Inflammatory macrophage treated with lipopolysaccharide for 1 hour (primary cell): ENCODE results near the gene AKAP3.
A peak's percentile ranks its signal among the peaks of the same experiment; 100 is the strongest.

Experiments
- DNase-seq, 2 donors: peaks; one replicate each; pipeline ENCODE4 v3.0.0-alpha.2; 2020 to 2022

The AKAP3 gene

GRCh38 chr12:4648501-4649357, at the start of gene AKAP3, which contains the start of gene NDUFA9:
Gene AKAP3, minus strand, starts transcription at chr12:4649051. Its CDS starts 10,855 bp downstream, at chr12:4638196.
Gene NDUFA9, plus strand, starts transcription at chr12:4649114. Its CDS starts 13 bp downstream, at chr12:4649127.
- DNase-seq, result peak; percentile 78 to 86

GRCh38 chr12:4690760-4691159, 41.9 kb upstream of the AKAP3 start:
- no peak for DNase-seq

DNA sequence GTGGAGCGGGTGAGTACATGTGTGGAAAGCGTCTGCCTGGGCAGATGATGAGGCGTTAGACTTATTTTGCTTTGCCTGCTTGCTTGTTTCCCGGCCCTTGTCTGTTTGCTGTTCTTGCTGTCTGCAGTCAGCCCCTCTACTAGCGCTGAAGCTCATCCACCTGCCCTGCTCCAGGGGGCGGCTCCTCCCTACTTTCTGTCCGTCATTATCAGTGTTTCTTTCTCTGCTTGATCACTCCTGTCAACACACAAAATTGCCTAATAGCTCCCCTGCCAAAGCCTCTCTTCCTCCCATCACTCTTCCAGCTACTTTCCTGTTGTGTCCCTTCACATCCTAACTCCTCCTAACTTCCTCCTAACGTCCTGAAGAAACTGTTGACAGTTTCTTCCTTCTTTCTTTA, 36.5 kb upstream of the AKAP3 start:
- no peak for DNase-seq

GRCh38 chr12:4681732-4682131, 32.9 kb upstream of the AKAP3 start:
- no peak for DNase-seq

GRCh38 chr12:4679711-4680110, 30.9 kb upstream of the AKAP3 start:
- DNase-seq, result no peak

DNA sequence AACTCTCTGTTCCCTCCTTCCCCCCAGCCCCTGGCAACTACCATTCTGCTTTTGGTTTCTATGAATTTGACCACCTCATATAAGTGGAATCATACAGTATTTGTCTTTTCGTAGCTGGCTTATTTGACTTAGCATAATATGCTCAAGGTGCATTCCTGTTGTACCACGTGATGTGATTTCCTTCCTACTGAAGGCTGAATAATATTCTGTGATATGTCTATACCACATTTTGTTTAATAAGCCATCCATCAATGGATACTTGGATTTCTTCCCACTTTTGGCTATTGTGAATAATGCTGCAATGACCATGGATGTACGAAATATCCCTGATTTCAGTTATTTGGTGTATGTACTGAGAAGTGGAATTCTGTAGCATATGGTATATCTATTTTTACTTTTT, 16.4 kb upstream of the AKAP3 start:
- no peak for DNase-seq

DNA sequence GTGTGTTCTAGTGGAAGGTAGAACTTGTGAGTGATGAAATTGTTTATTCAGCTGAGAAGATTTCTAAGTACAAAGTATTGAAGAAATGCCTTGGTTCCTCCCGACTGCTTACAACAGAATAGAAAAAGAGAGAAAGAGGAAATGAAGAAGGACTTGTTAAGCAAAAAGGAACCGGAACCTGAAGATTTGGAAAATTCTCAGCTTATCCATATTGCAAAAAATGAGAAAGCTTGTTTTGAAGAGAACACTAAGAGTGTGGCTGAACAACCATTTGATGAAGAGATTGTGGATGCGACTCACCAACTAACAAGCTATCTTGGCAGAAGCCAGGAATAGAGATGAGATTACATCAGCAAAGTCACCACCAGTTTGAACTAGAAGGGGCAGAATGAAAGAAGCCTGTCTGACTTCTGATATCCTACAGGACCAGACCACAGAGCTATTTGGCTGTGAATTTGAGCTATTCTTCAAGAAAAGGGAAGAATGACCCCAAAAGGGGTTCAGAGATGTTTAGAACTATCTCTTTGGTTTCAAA, 15.2 kb upstream of the AKAP3 start:
- DNase-seq, result peak in 1 of 2 donors; percentile 24

DNA sequence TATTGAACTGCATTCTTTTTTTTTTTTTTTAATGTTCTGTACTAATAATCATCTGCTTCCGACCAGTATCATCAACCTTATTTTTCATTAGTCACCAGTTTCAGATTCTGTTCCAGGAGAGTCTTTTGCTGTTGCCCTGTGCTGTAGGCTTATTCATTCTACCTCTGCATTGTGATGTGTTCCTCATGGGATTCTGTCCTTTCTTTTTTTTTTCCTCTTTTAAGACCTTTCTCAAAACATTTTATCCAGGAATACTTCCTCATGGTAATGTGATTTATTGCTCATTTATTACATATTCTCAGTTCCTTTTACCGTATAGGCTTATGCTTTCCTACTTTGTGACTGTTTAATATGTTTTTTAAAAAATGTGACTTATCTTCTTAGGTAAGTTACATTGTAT, 4.8 kb upstream of the AKAP3 start:
- peak in 1 of 2 donors; percentile 7 for DNase-seq

GRCh38 chr12:4653257-4653656, 4.4 kb upstream of the AKAP3 start:
- no peak for DNase-seq

DNA sequence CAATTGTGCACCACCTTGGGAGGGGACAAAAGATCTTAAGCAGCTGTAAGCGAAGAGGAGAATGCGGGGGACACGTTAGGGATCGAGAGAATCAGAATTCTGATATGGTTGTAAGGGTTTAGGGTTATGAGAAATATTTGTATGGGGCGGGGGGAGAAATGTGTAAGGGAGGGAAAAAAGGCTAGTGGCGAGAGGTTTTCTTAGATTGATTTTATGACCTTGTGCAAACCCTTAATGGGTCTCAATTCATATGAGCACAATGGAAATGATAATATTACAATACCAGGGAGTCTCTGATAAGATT, 459 bp upstream of the AKAP3 start:
- DNase-seq, result no peak

GRCh38 chr12:4648104-4648500, 749 bp downstream of the AKAP3 start:
- DNase-seq, result peak; percentile 78 to 79

GRCh38 chr12:4645023-4645422, 3.8 kb downstream of the AKAP3 start:
- no peak for DNase-seq

DNA sequence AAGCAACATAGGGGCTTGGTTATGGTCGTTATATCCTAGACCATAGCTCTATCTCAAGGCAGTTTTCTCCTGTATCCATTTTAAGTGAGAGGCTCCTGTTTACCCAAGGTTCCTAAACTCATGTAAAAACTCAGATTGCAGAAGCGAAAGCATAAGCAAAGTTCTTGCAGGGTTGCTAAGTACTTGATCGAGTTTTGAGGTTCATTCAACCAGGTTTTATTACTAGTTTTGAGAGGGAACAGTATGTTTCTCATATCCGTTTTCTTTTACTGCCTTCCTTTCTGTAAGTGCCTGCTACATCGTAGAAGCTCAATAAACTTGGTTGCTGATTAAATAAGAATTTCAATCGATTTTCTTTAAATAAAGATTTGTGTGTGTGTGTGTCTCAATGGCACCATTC, 5.1 kb downstream of the AKAP3 start:
- DNase-seq, result no peak

DNA sequence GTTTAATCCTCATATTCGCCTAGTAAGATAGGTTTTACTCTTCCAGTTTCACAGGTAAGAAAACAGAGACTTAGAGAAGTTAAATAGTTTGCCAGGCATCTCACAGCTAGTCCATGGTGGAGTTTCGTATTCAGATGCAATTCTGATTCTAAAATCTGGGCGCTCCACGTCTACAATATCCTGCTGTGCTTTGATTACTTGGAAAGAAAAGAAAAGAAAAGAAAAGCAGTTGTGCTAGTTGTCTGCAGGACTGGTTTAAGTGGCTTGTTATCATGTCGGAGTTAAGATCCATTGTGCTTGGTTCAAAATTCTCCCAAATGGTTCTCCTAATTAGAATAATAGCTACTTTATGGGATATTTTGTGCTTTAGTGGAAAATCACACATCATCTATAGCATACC, 18.6 kb downstream of the AKAP3 start:
- DNase-seq, result no peak

- no peak for DNase-seq
These were observed 20.4 kb downstream of the AKAP3 start for GRCh38 chr12:4628406-4628805.

- DNase-seq, result no peak
These were observed 22.3 kb downstream of the AKAP3 start for GRCh38 chr12:4626543-4626942.

- peak in 1 of 2 donors; percentile 7 for DNase-seq
These were observed 27.3 kb downstream of the AKAP3 start for GRCh38 chr12:4621511-4621910.

DNA sequence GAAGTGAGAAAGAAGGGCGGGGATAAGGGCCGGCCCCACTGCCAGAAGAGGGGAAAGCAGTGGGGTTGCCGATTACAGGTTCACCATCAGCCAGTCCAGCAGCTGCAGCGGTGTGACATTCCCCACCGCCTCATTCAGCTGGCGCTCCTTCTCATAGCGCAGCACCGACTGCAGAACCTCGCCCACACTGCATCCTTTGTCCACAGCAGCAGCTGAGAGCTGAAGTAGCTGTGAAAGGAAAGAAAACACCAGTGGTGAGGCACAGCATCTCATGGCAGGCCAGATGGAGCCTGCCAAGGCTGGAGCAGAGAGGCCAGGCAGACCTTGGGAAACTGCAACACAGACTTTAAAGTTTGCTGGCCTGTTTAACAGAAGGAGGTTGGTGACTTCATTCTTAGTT, 33.2 kb downstream of the AKAP3 start:
- DNase-seq, result no peak

- no peak for DNase-seq
These were observed 38.4 kb downstream of the AKAP3 start for GRCh38 chr12:4610481-4610880.

DNA sequence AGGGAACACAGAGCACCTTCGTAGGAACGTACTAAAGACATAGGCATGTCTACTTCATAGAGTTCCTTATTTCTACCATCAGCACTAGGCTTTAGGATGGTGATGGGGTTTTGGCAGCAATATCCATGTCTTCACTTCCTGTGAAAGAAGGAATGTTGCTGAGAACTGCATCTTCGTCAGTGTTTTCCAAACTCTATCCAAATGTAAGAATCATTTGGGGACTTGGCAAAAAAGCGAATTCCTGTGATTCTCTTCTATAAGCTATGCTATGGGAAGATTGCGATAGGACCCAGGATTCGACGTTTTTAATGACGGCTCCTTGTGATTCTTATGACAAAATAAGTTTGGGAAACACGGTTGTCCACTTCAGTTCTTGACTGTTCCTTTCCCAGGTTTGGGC, 39.8 kb downstream of the AKAP3 start:
- no peak for DNase-seq

- DNase-seq, result no peak
These were observed 41.8 kb downstream of the AKAP3 start for GRCh38 chr12:4607056-4607455.

- peak; percentile 81 to 95 for DNase-seq
These were observed 44.1 kb downstream of the AKAP3 start for GRCh38 chr12:4604684-4605193.

DNA sequence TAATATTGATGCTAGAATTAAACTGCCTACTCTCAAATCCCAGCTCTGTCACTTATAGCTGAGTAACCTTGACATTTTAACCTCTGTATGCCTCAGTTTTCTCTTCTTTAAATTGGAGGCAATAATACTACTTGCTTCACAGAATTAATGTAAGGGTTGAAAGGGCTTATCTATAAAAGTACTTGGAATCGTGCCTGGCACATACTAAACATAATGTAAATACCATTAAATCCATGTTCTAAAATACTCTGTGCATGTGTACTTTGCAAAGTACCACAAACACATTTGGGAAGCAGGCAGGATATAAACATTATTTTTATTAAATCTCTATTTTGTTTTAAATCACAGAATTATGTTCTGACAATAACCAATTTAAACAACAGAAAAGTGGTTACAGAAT, 44.9 kb downstream of the AKAP3 start:
- DNase-seq, result no peak

GRCh38 chr12:4603421-4603820, 45.4 kb downstream of the AKAP3 start:
- DNase-seq, result no peak

DNA sequence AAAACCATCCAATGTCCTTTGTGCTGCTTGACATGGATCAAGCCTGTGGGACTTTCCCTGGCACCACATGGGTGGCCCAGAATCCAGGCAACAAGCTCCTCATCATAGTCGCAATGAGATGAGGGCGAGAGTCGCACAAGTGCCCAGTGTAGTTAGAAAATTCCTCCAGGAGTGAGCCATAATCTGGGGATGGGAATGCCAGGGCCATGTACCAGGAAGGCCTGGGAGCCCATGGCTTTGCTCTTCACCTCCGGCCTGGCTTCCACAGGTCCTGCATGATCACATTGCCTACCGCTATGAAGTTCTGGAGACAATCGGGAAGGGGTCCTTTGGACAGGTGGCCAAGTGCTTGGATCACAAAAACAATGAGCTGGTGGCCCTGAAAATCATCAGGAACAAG, 53.0 kb downstream of the AKAP3 start:
- no peak for DNase-seq
